ENCODE data around the gene DTNBP1.
A peak's percentile ranks its signal among the peaks of the same experiment; 100 is the strongest.

The DTNBP1 gene

DNA sequence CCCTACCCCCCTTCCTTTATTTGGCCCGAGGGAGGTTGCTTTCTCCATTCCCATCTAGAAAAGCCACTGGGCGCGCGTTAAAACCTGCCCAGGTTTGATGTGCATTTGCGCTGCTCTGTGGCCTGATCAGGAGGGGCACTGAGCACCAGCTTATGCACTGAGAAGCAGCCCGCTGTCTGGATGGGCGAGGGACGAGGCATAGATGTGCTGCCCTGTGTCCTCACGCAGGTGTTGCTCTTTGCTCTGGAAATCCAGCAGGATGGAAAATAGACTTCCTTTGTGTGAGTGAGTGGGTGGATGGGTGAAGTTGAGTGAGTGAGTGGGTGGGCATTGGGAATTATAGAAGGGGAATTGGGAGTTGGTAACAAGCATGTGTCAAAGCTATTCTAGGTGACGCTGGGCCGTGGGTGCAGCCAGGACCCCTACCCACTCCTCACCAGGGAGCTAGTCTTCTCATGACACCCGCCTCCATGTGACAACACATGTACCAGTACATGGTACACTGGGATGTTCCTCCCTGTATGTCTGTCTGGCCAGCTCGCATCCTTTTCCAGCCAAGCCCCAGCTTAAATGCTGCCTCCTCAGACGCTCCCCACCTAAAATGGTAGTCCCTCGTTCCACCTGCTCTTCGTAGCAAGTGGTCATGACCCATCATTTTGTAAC is 162.6 kb downstream of the DTNBP1 start:
- no peak for DNase-seq

DNA sequence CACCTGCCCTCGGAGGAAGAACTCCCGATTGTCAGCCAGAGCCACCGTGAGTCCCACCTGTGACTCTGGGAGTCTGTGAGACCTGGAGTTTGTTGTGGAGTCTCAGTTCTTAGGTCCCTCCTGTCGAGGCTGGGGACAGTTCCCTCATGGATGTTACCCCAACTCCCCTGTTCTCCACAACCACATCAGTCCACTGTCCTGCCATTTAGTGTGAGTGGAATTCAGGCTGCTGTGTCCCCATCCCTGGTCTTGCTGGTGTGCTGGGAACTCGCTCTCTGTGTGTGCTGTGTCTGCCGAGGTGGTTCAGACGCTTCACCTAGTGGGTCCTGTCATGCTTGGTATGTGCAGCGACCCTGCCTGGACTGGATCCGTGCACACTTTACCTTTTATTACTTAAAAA is 163.2 kb downstream of the DTNBP1 start:
- DNase-seq, result no peak

DNA sequence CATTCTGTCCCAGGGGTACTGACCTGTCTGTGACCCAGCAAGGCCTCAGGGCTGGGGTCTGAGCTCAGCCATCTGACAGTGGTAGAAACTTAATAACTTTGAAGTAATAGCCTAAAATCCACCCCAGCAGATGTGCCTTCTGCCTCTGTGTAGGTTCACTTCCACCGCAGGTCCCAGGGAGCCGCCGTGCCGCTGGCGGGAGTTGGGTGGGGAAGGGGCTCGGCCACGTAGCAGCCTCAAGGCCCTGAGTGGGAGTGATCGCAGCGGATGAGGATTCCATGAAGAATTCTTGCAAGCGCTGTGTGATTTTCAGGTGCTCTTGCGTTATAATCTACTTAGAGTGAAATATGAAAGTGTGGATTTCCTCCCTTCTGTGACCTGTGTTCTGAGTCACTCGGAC is 163.7 kb downstream of the DTNBP1 start:
- DNase-seq, result no peak

DNA sequence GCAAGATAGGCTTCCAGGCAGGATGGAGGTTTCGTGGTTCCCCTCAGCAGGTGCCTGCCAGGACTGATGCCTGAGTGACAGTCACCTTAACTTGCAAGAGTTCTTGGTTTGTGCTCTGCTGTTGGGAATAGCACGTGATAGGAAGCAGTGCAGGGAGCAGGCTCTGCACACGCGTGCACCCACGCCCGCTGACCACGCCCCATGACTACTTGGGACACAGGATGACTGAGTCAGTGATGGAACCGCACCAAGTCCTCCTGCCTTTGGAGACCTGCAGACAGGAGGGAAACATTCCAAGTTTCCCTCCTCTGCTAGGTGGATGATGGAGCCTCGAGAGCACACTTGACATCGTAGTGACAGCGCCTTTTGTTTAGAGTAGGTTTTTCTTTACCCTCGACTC is 164.2 kb downstream of the DTNBP1 start:
- DNase-seq, result no peak

DNA sequence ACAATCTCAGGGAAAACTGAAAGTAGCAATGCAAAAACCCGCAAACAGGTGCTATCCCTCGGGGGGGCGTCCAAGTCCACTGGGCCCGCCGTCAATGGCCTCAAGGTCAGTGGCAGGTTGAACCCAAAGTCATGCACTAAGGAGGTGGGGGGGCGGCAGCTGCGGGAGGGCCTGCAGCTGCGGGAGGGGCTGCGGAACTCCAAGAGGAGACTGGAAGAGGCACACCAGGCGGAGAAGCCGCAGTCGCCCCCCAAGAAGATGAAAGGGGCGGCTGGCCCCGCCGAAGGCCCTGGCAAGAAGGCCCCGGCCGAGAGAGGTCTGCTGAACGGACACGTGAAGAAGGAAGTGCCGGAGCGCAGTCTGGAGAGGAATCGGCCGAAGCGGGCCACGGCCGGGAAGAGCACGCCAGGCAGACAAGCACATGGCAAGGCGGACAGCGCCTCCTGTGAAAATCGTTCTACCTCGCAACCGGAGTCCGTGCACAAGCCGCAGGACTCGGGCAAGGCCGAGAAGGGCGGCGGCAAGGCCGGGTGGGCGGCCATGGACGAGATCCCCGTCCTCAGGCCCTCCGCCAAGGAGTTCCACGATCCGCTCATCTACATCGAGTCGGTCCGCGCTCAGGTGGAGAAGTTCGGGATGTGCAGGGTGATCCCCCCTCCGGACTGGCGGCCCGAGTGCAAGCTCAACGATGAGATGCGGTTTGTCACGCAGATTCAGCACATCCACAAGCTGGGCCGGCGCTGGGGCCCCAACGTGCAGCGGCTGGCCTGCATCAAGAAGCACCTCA is 166.3 kb downstream of the DTNBP1 start:
- no peak for DNase-seq

DNA sequence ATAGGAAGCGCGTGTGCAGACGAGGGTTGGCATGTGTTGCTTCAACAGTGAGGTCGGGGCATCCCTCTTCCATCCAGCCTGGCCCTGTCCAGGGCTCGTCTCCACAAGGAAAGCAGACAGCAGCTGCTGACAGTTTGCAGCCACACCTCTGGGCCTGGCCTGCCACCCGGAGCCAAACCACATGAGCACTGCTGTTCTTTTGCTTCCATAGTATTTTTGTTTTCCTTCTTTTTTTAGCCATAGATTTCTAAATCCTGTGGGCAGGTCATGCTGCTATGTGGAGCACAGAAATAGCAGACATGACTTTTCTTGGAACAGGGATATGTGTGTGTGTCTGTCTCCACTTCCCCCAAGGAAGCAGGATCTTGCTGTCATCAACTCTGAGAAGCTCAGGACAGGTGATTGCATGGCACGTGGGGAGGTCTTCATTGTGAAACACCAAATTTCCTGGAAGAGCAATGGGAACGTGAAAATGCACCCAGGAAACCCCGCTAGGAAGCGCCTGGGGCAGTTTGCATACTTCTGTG is 167.4 kb downstream of the DTNBP1 start:
- DNase-seq, result no peak

DNA sequence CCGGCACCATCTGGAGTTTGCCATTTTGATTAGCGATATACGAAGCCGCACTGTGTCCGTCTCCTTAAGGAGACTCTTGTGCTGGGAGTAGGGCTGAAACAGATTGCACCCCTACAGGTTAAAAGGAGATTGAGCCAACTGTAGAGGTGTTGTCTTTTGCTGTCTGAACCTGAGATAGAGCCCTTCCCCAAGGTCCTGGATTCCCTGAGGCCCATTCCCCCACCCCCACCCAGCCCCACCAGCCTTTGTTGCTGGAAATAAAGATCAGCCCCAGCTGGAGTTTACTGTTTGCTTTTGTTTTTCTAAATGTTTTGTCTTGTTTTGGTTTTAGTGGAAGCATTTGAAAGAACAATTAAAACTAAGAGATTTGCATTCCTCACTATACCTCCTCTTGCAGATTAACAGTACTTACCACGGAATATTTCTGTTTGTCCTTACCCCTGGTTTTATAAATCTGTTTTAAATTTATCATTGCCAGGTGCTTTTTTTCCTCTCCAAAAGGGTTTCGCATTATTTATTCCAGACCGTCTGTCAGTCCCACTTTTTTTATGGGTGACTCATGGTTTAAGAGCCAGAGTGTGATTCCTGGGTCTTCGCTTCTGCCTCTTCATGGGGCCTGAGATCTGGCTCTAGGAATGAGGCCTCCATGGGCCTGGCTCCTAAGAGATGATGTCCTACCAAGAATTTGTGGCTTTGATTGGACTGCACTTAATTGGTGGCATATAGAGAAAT is 169.2 kb downstream of the DTNBP1 start:
- no peak for DNase-seq

DNA sequence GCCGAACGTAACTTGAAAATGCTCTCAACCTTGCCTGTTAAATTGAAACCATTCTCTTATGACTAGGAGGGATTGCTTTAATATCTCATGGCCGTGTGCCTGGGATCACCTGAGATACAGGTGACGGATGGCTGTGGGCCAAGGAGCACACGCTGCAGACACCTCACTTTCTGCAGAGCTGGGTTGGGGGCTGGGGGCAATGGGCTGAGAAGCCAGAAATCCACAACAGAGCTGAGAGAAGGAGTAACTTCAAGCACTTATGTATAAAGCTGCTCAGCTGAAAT is 170.9 kb downstream of the DTNBP1 start:
- no peak for DNase-seq

DNA sequence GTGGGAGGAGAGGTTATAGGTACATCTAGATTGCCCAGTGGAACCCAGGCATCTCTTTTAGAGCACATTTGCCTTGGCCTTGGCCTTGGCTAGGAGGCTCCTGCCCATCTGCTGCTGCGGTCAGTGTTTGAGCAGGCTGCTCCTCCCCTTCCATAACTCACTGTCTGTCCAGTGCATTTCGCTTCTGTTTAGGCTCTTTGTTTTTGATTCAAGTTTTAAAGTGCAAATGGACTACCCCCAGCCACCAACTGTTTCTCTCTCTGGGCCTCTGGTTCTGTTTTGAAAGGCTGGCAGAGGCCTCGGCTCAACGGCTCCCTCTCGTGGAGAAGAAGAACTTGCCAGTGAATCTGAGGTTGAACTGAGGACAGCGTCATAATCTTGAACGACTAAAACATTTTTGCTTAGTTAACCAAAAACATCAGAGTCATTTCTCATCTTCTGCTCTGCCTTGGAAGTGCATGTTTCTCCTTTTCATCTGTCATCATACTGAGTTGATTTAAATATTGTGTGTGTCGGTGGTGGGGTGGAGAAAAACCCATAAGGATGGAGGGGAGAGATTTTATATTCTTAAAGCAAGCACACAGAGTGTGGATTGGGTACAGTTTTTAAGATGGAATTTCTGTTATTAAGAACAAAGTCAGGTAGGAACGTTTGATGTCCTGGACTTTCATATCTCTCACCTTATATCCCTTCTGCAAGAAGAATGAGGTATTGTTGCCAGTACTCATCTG is 171.4 kb downstream of the DTNBP1 start:
- peak; percentile 38 for DNase-seq

DNA sequence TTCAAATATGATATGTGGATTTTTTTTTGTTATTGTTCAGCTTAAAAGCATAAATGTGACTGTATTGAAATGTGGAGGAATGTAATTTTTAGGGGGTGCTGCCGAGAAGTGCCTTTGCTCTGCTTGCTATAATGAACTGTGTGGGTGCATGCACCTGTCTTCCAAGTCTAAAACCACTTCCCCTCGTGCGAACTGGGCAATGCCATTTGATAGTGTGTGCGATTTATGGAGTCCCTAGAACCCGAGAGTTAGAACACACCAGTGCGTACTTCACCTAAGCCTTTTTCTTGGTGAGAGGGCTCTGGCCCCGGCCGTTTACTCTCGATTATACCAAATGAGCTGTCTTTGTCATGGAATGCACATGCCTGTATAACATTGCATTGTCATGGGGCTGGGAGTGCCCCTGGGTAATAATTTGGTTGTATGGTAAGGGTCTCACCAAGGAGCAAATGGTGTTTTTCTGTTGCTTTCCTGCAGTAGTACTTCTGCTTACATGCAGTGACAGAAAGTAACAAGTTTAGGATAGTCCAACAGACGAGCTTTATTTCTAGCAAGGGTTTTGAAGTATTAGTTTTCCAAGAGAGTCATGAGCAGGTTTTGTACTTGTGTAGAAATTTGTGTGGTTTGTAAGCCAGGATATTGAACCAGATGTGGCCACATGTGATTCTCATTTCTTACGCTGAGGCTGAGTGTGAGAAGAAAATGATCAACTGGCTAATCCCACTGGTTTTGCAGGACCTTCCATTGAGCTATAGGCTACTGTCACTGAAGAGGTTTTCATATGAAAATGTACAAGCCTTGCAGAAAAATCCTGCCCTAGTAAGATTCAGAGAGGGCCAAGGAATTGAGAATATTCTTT is 172.4 kb downstream of the DTNBP1 start:
- no peak for DNase-seq

DNA sequence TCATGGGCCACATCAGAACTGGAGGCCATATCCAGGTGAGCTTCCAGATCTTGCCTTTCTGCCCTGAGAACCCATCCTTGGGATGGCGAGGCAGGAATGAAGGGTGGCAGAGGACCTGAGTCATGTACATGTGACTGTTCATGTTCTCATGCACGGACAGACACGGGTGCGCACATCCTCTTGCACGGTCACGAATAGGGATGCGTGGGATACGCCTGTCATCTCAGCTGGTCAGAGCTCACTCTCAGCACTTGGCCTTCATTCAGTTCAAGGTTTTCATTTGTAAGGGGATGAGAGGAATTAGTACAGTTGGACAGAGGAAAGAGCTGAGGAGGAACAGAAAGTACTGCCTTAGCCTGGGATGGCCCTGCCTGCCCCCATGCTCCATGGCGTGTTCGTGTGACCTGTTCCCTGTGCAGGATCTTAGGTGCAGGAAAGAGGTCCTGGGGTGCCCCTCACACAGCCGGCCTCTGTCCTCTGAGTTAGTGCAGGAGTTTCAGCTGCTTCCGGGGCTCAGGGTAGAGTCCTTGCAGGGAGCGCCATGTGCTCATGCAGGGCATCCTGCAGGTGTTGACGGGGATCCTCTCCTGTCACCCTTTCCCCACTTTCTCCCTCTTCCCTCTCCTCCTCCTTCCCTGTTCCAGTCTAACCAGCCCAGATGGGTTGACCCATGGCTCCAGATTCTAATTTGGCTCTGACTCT is 173.4 kb downstream of the DTNBP1 start:
- no peak for DNase-seq

DNA sequence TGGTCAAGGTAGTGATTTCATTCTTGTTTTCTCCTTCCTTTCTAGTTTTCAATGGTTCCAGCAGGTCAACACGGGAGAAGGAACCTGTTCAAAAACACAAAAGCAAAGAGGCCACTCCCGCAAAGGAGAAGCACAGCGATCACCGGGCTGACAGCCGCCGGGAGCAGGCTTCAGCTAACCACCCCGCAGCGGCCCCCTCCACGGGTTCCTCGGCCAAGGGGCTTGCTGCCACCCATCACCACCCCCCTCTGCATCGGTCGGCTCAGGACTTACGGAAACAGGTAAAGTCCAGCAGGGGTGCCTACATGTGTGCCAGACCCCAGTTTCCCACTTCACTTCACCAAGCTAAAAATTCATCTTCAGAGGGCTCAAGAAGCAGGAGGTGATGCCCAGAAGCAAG is 175.6 kb downstream of the DTNBP1 start:
- no peak for DNase-seq

DNA sequence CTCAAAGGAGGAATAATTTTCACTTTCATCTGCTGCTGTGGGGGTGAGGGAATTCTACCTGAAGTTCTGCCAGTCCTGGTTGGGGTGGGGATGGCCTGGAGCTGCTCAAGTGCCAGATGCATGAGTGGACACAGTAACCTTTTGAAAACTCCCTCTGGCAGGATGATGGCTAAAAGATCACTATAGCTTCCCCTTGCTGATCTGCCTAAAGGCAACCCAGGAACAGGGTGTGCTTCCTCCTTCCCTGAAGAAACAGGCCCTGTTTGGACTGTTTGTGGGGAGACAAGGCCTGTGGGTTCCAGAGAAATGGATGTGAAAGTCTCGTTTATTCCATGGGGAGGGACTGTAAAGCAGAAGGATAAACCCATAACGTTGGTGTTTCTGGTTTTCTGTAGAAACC is 176.9 kb downstream of the DTNBP1 start:
- DNase-seq, result no peak

DNA sequence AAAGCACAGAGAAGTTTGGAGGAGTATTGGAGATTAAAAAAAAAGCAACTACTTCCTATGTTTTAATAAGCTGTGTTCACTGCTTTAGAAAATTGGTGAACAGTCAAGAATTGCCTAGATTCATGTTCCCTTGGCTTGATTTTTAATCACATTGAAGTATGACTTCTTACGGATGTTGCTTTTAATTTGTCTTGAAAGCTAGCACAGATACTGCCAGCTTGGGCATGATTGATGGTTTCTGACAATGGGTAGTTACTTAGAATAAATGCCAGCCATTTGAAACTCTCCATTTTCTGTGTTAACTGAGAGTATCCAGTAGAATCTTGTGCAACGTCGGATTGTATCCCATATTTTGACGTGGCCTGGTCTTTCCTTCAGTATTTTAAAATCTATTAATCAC is 178.0 kb downstream of the DTNBP1 start:
- DNase-seq, result no peak

DNA sequence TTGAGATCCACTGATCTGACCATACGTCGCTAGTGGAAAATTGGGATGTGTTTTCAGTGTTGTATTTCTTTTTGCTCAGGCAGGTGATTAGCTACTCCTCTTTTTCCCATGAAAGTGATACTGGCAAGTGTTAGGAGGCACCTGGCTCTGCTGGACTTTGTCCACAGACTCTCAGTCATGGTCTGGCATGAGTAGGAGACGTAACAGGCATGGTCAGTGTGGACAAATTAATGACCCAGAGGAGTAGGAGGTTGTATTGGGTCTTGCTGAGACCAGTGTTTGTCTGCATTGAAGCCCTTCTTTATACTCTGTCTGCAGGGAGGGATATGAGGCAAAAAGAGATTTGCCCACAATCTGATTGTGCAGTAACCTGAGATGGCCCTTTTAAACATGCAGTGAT is 178.7 kb downstream of the DTNBP1 start:
- no peak for DNase-seq

DNA sequence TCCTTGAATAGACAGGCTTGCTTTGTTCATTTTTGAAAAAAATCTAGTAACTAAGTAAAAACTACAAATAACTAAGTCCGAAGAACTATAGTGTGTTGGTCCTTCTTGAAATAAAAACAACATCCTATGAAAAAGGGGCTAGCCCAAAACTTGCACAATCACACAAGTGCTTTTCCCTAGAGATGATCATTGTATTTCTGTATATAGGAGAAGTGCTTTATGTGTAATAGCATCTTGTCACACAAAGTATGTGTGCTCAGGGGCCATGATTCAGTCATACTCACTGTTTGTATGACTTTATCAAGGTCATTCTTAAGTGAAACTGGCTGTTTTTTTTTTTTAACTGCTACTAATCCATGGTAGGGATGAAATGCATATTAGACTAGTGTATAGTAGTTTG is 179.8 kb downstream of the DTNBP1 start:
- DNase-seq, result no peak

DNA sequence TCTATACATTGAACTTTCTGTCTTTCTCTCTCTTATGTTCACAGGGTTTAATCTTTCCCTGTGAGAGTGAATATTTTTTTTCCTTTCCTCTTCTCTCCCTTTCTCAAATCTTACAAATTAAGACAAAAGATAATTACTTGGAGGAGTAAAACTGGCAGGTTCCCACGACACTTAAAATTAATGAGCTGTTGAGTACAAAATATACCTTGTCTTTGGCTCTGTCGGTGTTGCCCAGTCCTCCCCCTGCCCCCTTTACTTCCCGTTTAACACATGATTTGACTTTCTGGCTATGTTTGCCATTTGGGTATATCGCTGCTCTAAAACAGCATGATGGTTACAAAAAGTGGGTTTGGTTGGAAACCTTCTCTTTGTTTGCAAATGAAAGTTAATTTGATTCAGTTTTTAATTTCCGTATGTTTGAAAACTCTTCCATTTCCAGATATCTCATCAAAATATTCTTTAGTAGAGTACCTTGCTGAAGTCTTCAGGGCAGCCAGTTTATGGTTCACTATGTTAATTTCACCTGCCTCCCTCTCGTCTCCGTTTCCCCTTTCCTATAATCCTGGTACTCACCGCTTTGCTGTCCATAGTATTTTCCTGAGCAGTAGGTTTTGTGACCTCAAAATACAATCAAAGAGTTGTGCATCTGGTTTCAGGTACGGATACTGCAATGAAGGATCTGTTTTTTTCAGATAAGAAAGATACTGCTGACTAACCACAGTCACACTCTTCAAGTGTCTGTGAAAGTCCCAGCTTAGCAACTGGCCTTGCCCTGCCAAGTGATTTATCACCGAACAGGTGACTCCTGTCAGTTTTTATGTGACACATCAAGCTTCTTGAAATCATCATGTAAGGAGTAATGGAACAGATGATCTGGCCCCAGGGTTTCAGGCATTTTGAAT is 181.2 kb downstream of the DTNBP1 start:
- DNase-seq, result peak; percentile 34

DNA sequence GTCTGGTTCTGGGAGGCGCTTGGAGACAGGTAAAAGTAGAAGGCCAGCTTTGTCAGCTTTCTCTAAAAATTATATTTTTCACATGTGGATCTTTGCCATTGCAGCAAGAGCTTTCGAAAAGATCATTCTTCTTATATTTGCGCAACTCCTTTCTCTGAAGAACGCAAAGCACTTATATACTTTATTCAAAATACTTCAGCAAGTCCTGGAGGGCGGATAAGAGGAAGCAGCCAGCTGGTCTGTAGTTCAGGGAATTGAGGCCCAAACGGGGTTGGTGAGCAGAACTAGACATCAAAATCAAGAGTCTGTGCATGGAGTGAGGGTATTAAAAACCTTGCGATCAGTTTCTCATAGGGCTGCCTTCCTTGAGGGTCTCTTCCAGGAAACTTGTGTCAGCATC is 182.3 kb downstream of the DTNBP1 start:
- DNase-seq, result no peak

DNA sequence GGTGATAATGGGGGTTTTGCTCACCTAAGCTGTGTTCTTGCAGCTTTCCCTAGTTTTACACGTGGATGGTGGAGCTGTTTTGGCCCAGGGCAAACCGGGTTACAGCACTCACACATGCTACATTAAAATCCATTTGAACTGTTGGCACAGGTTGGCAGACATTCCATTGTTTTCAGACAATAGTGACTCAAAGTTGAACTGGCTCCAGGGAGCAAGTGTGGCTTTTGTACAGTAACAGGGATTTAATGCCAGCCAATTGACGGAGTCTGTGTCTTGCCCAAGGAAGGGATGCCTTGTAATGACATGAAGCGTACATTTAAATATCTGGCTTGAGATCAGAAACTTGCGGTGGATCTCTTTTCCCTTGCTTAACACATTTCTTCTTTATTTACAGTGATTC is 183.1 kb downstream of the DTNBP1 start:
- peak; percentile 50 for DNase-seq

DNA sequence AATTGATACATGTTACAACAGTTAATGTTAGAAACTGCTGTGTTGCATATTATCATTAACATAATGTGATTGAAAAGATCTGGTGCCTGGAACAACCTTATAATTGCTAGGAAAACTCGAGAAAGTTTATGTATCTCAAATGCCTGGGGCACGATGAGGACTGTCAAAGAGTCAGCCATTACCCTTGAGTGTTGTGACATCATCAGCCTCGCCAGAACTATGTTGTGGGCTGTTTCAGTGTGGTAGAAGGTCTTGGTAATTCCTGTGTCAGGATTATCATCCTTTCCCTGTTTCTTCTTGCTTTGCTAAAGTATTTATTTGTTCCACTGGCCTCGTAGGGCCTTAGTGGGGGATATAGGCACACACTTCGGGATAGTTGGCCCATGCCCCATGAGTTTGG is 185.1 kb downstream of the DTNBP1 start:
- DNase-seq, result no peak
